ENCODE results near the gene NPPB. TPM values are rescaled to one million over a fixed set of nuclear protein-coding genes. Genes with fewer than 3 reads are reported as not detected.

NPPB gene
- total and polyA plus RNA-seq, 2 of the 8 experiments (the other 6 are each of a cell fraction or from before 2014, with no cell fraction given): 0.36 to 0.91 TPM

DNA sequence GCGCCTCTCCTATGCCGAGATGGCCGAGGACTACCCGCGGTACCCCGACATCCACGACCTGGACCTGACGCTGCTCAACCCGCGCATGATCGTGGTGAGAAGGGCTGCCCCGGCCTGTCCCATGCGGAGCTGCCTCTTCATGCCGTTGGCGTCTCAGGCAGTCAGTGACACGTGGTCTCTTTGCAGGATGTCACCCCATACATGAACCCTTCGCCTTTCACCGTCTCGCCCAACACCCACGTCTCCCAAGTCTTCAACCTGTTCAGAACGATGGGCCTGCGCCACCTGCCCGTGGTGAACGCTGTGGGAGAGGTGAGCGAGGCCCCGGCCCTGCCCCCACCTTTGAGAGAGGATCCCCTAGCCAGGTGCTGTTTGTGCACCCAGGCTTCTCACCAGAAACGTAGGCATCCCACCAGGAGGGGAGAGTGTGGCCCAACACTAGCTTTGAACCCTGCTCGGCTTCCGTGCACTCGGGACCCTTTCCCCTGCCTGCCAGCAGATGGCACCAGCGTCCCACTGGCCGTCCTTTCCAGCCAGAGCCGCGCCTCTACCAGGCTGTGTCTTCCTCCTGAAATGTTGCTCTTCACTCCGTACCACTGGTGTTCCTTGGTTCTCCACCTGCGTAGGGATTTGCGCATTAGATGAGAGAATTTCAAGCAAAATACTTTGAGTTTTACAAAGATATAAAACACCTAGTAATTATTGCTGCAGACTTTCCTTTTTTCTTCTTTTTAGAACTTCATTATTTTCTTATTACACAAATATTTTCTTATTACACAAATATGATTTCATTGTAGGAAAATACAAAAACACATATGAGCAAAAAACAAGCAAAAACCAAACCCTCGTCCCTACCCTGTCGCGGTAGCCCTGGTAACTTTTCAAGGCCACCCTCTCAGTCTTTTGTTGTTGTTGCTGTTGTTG lies 20.1 kb downstream of the NPPB start (continued):
- TF ChIP-seq, protein P1, sequence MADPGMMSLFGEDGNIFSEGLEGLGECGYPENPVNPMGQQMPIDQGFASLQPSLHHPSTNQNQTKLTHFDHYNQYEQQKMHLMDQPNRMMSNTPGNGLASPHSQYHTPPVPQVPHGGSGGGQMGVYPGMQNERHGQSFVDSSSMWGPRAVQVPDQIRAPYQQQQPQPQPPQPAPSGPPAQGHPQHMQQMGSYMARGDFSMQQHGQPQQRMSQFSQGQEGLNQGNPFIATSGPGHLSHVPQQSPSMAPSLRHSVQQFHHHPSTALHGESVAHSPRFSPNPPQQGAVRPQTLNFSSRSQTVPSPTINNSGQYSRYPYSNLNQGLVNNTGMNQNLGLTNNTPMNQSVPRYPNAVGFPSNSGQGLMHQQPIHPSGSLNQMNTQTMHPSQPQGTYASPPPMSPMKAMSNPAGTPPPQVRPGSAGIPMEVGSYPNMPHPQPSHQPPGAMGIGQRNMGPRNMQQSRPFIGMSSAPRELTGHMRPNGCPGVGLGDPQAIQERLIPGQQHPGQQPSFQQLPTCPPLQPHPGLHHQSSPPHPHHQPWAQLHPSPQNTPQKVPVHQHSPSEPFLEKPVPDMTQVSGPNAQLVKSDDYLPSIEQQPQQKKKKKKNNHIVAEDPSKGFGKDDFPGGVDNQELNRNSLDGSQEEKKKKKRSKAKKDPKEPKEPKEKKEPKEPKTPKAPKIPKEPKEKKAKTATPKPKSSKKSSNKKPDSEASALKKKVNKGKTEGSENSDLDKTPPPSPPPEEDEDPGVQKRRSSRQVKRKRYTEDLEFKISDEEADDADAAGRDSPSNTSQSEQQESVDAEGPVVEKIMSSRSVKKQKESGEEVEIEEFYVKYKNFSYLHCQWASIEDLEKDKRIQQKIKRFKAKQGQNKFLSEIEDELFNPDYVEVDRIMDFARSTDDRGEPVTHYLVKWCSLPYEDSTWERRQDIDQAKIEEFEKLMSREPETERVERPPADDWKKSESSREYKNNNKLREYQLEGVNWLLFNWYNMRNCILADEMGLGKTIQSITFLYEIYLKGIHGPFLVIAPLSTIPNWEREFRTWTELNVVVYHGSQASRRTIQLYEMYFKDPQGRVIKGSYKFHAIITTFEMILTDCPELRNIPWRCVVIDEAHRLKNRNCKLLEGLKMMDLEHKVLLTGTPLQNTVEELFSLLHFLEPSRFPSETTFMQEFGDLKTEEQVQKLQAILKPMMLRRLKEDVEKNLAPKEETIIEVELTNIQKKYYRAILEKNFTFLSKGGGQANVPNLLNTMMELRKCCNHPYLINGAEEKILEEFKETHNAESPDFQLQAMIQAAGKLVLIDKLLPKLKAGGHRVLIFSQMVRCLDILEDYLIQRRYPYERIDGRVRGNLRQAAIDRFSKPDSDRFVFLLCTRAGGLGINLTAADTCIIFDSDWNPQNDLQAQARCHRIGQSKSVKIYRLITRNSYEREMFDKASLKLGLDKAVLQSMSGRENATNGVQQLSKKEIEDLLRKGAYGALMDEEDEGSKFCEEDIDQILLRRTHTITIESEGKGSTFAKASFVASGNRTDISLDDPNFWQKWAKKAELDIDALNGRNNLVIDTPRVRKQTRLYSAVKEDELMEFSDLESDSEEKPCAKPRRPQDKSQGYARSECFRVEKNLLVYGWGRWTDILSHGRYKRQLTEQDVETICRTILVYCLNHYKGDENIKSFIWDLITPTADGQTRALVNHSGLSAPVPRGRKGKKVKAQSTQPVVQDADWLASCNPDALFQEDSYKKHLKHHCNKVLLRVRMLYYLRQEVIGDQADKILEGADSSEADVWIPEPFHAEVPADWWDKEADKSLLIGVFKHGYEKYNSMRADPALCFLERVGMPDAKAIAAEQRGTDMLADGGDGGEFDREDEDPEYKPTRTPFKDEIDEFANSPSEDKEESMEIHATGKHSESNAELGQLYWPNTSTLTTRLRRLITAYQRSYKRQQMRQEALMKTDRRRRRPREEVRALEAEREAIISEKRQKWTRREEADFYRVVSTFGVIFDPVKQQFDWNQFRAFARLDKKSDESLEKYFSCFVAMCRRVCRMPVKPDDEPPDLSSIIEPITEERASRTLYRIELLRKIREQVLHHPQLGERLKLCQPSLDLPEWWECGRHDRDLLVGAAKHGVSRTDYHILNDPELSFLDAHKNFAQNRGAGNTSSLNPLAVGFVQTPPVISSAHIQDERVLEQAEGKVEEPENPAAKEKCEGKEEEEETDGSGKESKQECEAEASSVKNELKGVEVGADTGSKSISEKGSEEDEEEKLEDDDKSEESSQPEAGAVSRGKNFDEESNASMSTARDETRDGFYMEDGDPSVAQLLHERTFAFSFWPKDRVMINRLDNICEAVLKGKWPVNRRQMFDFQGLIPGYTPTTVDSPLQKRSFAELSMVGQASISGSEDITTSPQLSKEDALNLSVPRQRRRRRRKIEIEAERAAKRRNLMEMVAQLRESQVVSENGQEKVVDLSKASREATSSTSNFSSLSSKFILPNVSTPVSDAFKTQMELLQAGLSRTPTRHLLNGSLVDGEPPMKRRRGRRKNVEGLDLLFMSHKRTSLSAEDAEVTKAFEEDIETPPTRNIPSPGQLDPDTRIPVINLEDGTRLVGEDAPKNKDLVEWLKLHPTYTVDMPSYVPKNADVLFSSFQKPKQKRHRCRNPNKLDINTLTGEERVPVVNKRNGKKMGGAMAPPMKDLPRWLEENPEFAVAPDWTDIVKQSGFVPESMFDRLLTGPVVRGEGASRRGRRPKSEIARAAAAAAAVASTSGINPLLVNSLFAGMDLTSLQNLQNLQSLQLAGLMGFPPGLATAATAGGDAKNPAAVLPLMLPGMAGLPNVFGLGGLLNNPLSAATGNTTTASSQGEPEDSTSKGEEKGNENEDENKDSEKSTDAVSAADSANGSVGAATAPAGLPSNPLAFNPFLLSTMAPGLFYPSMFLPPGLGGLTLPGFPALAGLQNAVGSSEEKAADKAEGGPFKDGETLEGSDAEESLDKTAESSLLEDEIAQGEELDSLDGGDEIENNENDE (IDR thresholded peaks at IDR 0.05; ENCODE audit: insufficient replicate concordance, low read length): no peak
- TF ChIP-seq, protein P2, sequence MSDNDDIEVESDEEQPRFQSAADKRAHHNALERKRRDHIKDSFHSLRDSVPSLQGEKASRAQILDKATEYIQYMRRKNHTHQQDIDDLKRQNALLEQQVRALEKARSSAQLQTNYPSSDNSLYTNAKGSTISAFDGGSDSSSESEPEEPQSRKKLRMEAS (IDR thresholded peaks at IDR 0.05): no peak
- TF ChIP-seq EGR1 (IDR thresholded peaks at IDR 0.05; ENCODE audit: borderline replicate concordance, low read depth, low read length) (no peak), ASH2L (IDR thresholded peaks at IDR 0.05; ENCODE audit: low read length) (no peak), KDM5A (IDR thresholded peaks at IDR 0.05; ENCODE audit: low read length) (peak; percentile 35; the same call in 1 of the 2 replicates), PHF8 (conservative IDR thresholded peaks at IDR 0.05; ENCODE audit: low read depth, low read length) (no peak), SP2 (IDR thresholded peaks at IDR 0.05; ENCODE audit: low read length) (no peak), POLR2A (IDR thresholded peaks at IDR 0.05; ENCODE audit: control extremely low read depth in 1 of 2, low read depth in 2 of 2, low read length in 2 of 2) (no peak), RNF2 (IDR thresholded peaks at IDR 0.05; ENCODE audit: borderline replicate concordance, low read depth, low read length, missing control alignments, poor library complexity, severe bottlenecking) (no peak)

Measured in H1 (cell line).